Stimulated activated CD8-positive, alpha-beta memory T cell treated with anti-CD3 and anti-CD28 coated beads, Interleukin-2, amount 100 ng/mL, for 1 hour (primary cell): ENCODE measurements around the gene S100A12.
"Not testable (repeated sequence)": the region's sequence is repeated elsewhere in the genome, so short reads cannot be mapped to it uniquely, and the experiment has no call there.

Source experiments
- DNase-seq, 2 donors: peaks; one replicate each; pipeline ENCODE4 v3.0.0-alpha.2; 2020; ENCODE audit warnings: low read depth in 2 of 2

The S100A12 gene

DNA sequence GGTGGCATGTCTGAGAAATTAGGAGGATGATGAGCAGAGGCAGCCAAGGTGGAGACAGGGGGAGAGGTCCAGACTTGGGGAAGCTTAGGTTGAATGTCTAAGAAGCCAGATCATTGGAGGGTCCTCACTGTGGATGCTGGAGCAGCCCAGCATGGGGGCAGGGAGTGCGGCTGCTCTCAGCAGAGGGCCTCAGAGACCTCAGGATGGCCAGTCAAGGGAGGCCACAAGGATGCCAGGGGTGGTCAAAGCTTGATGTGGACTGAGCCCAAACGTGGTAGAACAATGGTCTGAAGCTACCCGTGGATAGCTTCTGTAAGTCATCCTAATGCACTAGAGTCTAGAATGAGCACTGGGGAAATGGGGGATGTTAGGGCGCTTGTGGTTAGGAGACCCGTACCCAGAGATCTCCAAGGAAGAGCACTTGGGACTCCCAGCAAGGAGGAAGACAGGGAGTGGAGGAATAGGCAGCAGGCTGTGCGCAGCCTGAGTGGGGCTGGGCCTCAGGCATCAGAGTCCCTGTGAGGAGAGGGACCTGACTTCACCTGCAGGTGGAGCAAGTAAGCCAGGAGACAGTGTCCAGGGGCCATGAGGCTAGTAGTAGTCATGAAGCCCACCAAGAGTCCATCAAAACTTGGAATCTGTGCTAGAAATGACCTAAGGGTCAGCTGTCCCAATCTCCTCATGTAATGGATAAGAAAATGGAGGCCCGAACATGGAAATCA, 22.0 kb downstream of the S100A12 start:
- no peak for DNase-seq

GRCh38 chr1:153352523-153352922, 22.9 kb downstream of the S100A12 start:
- peak; percentile 19 to 41 for DNase-seq

DNA sequence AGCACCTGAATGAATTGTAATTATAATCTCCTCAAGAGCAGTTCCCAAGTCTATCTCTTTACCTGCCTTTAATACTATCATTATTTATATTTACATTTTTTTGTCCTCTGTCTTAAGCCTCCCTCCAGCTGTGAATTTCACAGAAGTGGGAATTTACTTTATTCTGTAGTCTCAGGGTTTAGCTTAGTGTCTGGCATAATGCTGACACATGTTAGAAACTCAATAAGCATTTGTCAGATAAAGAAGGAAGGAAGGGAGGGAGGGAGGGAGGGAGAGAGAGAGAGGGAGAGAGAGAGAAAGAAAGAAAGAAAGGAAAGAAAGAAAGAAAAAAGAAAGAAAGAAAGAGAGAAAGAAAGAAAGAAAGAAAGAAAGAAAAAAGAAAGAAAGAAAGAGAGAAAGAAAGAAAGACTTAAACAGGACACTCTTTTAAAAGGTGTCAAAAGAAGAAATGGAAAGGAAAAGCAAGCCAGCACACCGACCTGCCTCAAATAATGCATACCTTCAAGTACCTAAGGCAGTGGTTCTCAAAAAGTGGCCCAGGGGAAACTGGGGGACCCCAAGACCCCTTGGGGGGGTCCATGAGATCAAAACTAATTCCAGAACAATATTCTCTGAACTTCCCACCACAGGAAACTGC, 25.0 kb downstream of the S100A12 start:
- no peak for DNase-seq

GRCh38 chr1:153349363-153350320, 25.8 kb downstream of the S100A12 start:
- DNase-seq: no peak

DNA sequence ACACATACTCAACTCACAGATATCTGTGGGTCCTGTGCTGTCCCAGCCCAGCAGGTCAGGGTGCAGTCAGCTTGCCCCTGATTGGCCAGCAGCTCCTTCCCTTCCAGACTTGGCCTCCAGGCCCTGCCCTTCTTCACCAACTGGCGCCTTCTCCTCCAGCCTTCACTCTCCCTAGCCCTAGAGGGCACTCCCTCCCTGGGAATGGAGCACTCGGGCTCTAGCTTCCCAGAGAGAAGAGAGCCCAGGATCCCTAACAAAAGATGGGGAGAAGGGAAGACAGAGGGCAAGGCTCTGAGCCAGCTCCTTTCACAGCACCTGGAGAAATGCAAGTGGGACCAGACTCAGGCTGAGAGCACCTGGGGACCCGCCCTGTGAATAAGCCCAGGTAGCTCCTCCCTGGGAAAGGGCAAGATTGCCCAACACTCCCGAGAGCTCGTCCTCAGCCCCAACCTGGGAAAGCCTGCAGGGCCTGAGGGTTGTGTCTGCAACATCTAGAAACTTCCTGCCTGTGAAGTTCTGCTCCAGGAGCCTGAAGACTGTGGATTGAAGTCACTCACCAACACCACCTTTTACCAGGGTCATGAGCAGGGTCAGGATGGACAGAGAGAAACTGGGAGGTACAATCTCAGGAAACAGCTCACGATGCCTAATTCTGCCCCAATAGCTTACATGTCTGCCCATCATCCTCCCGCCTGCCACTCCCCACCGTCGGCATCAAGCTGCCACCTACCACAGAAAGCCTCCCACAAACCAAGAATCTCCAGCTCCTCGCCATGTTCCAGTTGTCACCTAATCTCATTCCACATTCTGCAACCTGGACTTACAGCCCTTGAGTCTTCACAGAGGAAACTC, 26.7 kb downstream of the S100A12 start, which contains the start of gene PGLYRP4:
Gene PGLYRP4, minus strand, starts transcription at position 331 of the 852 bp plus-strand sequence. CDS start 909 bp downstream, outside the sequence.
- DNase-seq: no peak

GRCh38 chr1:153347856-153348255, 27.6 kb downstream of the S100A12 start:
- no peak for DNase-seq

DNA sequence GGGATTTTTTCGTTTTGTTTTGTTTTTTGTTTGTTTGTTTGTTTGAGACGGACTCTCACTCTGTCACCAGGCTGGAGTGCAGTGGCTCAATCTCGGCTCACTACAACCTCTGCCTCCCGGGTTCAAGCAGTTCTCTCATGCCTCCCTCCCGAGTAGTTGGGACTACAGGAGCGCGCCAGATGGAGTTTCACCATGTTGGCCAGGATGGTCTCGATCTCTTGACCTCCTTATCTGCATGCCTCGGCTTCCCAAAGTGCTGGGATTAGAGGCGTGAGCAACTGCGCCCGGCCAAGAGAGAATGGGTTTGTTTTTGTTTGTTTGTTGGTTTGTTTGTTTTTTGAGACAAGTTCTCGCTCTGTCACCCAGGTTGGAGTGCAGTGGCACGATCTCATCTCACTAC, 28.4 kb downstream of the S100A12 start:
- DNase-seq: not testable (repeated sequence)

GRCh38 chr1:153346077-153346723, 29.2 kb downstream of the S100A12 start:
- no peak for DNase-seq

GRCh38 chr1:153345187-153346076, 30.0 kb downstream of the S100A12 start:
- DNase-seq: no peak

GRCh38 chr1:153344718-153345025, 30.7 kb downstream of the S100A12 start:
- no peak for DNase-seq

DNA sequence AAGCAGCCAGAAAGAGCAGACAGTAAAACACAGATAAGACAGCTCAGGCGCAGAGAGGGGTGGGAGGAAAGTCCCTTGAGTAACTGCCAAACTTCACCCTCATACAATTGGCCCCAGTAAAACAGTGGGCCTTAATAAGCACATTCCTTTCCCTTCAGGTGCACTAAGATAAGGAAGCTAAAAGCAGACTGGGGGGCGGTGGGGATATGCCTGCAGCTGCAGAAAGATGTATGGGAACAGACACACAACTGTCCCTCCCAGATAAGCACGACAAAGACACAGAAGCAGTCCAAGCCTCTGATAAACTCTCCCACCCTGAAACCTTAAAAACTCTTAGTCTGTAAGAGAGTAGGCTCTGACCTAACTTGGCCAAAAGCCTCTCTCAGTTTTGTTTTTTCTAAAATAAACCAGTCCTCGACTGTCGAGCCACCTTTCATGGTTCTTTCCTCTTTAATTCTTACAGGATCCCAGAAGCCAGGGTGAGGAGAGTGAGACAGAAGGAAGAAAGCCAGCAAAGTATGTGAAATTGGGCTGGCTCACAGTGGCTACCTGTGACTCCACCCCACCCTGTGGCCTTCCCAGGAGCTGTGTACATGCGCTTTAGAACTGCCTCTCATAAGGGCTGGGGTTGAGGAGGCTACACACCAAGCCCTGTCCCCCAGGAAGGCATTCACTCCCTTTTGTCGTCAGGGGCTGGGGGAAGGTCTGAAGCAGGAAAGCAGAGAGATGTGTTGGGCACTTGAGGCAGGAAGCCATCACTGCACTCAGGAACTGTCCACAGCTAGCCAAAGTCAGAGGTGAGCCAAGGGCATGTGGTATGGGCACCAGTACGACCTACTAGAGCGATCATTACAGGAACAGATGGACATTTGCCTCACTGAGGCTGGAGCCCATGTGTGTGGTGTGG, 31.4 kb downstream of the S100A12 start:
- no peak for DNase-seq

DNA sequence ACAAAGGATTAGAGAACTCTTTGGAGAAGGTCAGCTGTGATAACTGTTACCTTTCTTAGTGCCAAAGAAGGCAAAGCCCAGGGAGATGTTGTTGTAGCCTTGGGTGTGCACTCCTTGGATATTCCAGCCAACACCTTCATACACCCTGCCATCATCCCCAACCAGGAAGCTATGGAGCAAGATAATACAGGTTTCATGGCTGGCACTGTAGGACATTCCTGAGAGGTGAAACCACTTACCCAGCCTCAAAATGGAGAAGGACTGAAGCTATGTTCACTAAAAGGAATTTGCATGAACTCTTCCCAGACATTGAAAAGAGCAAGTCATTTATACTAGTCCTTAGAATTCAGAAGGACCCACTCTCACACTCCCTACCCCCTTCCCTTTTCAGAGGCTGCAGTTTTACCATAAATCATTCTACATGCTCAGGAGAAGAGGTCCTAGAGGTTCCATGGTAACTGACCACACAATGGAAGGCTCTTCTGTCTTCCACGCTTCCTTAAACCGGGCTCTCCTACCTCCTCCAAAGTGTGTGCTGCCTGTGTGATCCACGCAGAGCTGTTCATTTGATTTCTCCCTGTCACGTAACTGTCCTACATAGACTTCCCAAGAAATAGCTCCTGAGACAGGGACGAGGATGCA, 32.3 kb downstream of the S100A12 start:
- no peak for DNase-seq

GRCh38 chr1:153342178-153342577, 33.2 kb downstream of the S100A12 start:
- no peak for DNase-seq

DNA sequence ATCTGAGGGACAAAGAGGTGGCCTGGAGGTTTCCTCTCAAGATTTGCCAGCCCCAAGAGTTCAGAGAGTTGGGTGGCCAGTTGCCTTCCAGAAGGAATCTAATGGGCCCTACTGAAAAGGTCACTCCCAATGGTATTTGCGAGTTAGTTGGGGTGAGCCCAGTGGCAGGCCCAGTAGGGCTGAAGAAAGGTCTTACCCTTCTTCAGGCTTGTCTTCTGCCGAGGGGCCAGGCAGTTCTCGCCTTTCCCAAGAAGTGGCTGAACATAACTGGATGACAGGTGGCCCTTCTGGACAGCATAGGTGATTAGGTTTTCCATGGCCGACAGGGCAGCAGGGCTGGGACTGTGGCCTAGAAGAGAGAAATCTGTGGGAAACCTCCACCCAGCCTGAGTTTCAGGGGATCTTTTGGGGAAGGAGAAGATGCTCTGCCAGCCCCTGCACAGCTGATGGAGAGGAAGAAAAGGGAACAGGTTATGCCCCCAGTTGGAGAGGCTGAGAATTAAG, 33.9 kb downstream of the S100A12 start:
- no peak for DNase-seq

DNA sequence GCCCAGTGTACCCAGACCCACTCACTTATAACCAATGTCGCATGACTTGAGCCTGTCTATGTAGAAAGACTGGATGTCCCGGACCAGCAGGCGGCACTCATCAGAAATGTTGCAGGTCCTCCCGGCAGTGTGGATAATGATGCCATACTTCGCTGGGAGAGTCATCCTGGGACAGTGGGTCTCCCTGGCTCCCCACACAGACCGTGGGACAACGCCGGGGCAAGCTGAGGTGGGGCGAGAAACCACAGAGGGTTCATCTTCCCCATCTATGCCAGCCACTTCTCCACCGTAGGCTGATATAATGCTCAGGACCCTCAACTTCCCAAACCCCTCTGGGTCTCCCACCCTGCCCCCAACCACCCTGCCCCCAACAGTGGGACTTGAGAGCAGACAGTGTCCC, 35.1 kb downstream of the S100A12 start:
- no peak for DNase-seq

- DNase-seq: no peak
These were observed 35.6 kb downstream of the S100A12 start for GRCh38 chr1:153339802-153340201.

DNA sequence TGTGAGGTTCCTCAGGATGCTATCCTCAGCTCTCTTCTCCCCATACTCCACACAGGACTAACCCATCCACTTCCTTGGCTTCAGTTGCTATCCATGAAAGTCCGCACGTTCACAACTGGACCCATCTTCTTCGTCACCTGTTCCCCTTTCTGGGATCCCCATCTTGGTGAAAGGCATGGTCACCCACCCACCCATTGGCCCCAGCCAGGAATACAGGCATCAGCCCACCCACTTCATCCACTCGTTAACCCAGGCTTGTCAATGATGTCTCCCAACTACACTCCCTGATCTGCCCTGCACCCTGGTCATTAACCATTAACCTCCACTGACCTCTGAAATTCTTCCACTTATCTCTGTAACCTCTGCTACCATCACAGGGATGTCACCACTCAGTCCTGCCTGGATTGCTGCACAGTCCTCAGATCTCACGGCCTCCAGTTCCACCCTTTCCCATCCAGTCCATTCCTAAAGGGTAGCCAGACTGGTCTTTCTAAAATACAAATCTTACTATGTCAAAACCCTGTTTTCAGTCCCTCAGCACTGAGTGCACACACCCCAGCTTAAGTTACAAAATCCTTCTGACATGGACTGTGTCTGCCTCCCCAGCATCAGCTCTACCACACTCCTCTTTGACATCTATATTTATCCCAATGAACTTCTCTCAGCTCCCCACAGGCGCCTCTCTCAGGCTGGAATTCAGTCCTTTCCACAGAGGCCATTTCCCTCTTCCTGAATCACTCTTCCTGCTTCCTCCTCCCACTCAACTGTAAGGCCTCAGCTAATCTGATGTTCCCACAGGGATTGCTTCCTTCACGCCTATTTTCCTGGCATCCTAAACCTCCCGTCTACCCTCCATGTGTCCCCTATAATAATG, 37.2 kb downstream of the S100A12 start:
- no peak for DNase-seq
